HEK293 (cell line): Measurements from ENCODE around the gene PDE6H.

Experiments used
- CTCF ChIA-PET: fragments of 350-600 bp; formaldehyde crosslinking; extraction: SDS; loops from one replicate; lab custom pipeline; 2021; ENCODE audit warnings: antibody characterized with exemption; lab: Yijun Ruan, JAX
- POLR2A ChIA-PET: fragments of 300-600 bp; formaldehyde crosslinking; extraction: SDS; loops from one replicate; lab custom pipeline; 2020; ENCODE audit warnings: antibody characterized with exemption, inconsistent platforms; lab: Yijun Ruan, JAX
- H3K27ac ChIP-seq: fragments of 200-500 bp; sonication (Bioruptor generic); 2 replicates; pipeline ENCODE4 v1.5.1; 2014; ENCODE audit warnings: low read depth, low read length, control low read depth, inconsistent platforms; ENCODE audit errors: extremely low read depth
- H3K36me3 ChIP-seq, 2 experiments: fragments of 200-500 bp in 1 of 2; sonication (Bioruptor generic) in 1 of 2; 1 replicate in 1 of 2; 2 replicates in 1 of 2; pipeline ENCODE4 v1.5.1; 2014 to 2017; ENCODE audit warnings: inconsistent platforms in 2 of 2, low read length in 2 of 2; ENCODE audit not compliant: control insufficient read depth in 2 of 2, insufficient read depth in 1 of 2
- H3K4me1 ChIP-seq: fragments of 200-500 bp; sonication (Bioruptor generic); 2 replicates; pipeline ENCODE4 v1.5.1; 2014; ENCODE audit warnings: mild to moderate bottlenecking, low read length, inconsistent platforms; ENCODE audit not compliant: control insufficient read depth, insufficient read depth
- H3K4me3 ChIP-seq: 2 replicates; pipeline ENCODE4 v1.5.1; 2011; ENCODE audit warnings: low read depth, mild to moderate bottlenecking, control low read depth, low read length, moderate library complexity
- H3K9me3 ChIP-seq: fragments of 200-500 bp; sonication (Bioruptor generic); 2 replicates; pipeline ENCODE4 v1.5.1; 2014; ENCODE audit warnings: low read depth, low read length, inconsistent platforms; ENCODE audit not compliant: control insufficient read depth, insufficient read depth
- ELK4 ChIP-seq: IDR thresholded peaks from 2 replicates; pipeline ENCODE4 v1.6.1; 2011; ENCODE audit warnings: mild to moderate bottlenecking, low read depth, low read length, borderline replicate concordance
- KLF9 ChIP-seq: fragments of 450-650 bp; formaldehyde crosslinking; IDR thresholded peaks from 2 replicates; pipeline ENCODE4 v1.5.1; 2016; ENCODE audit warnings: missing biosample characterization, missing genetic modification characterization, low read depth
- MYNN ChIP-seq: fragments of 450-650 bp; formaldehyde crosslinking; IDR thresholded peaks from 2 replicates; pipeline ENCODE4 v1.5.1; 2016; ENCODE audit warnings: missing biosample characterization, missing genetic modification characterization, borderline replicate concordance
- SP7 ChIP-seq: fragments of 450-650 bp; formaldehyde crosslinking; IDR thresholded peaks from 2 replicates; pipeline ENCODE4 v1.5.1; 2016; ENCODE audit warnings: missing biosample characterization, missing genetic modification characterization
- TSHZ1 ChIP-seq: fragments of 450-650 bp; formaldehyde crosslinking; IDR thresholded peaks from 2 replicates; pipeline ENCODE4 v1.5.1; 2016; ENCODE audit warnings: missing biosample characterization, missing genetic modification characterization, borderline replicate concordance
- ZNF473 ChIP-seq: fragments of 450-650 bp; formaldehyde crosslinking; IDR thresholded peaks from 2 replicates; pipeline ENCODE4 v1.5.1; 2017; ENCODE audit warnings: missing biosample characterization, missing genetic modification characterization
- ZNF501 ChIP-seq: fragments of 450-650 bp; formaldehyde crosslinking; IDR thresholded peaks from 2 replicates; pipeline ENCODE4 v1.5.1; 2016; ENCODE audit warnings: missing biosample characterization, missing genetic modification characterization
- ZNF514 ChIP-seq: fragments of 450-650 bp; formaldehyde crosslinking; IDR thresholded peaks from 2 replicates; pipeline ENCODE4 v1.5.1; 2016; ENCODE audit warnings: missing biosample characterization, missing genetic modification characterization
- ZNF558 ChIP-seq: fragments of 450-650 bp; formaldehyde crosslinking; IDR thresholded peaks from 2 replicates; pipeline ENCODE4 v1.5.1; 2016; ENCODE audit warnings: missing biosample characterization, missing genetic modification characterization
- ZNF677 ChIP-seq: fragments of 450-650 bp; IDR thresholded peaks from 2 replicates; pipeline ENCODE4 v1.5.0; 2018; ENCODE audit warnings: missing biosample characterization, mild to moderate bottlenecking, missing genetic modification characterization, moderate library complexity

PDE6H gene

GRCh38 chr12:14959916-14960496, 12.8 kb upstream of the PDE6H start (continued):
- no peak for TF ChIP-seq ZNF473
- no peak for TF ChIP-seq SP7 (tag by site-specific recombination)
- TF ChIP-seq KLF9 (tag by site-specific recombination) = no peak

GRCh38 chr12:14960548-14961465, 12.0 kb upstream of the PDE6H start:
- Histone ChIP-seq H3K36me3 (no peaks in the 10 kb centered on the region), H3K4me1 (no peaks in the 10 kb centered on the region), H3K4me3 (no peak overlapping the region), H3K27ac (no peak overlapping the region), H3K9me3 (no peaks in the 10 kb centered on the region)
- no peak for TF ChIP-seq MYNN (tag by site-specific recombination)
- CTCF ChIA-PET = no interaction called here
- POLR2A ChIA-PET = no interaction called here

- Histone ChIP-seq H3K27ac (no peak within 1 kb of the TSS), H3K36me3 (no peaks in the 10 kb centered on the region), H3K9me3 (no peaks in the 10 kb centered on the region), H3K4me1 (no peaks in the 10 kb centered on the region), H3K4me3 (no peak within 1 kb of the TSS)
- ChIA-PET CTCF (no interaction called here), POLR2A (no interaction called here)
- no peak for TF ChIP-seq ZNF514 (tag by site-specific recombination)
Observed at GRCh38 chr12:14961466-14962152, 11.2 kb upstream of the PDE6H start, which contains the start of gene ARHGDIB. Gene ARHGDIB (minus strand): TSS chr12:14961601. CDS start chr12:14950712, 10,889 bp downstream.

- CTCF ChIA-PET = no interaction called here
- H3K9me3 ChIP-seq = no peaks in the 10 kb centered on the region
- no peaks in the 10 kb centered on the region for H3K4me1 ChIP-seq
- H3K4me3 ChIP-seq = no peak overlapping the region
- no peaks in the 10 kb centered on the region for H3K36me3 ChIP-seq
- POLR2A ChIA-PET = no interaction called here
- TF ChIP-seq ELK4 (no peak), ZNF558 (tag by site-specific recombination) (no peak), TSHZ1 (tag by site-specific recombination) (no peak), ZNF501 (tag by site-specific recombination) (no peak), ZNF677 (tag by site-specific recombination) (no peak)
- no peak overlapping the region for H3K27ac ChIP-seq
Observed at GRCh38 chr12:14962153-14962539, 10.7 kb upstream of the PDE6H start.
